ENCODE data around the gene NCAM1. TPM values are rescaled to one million over a fixed set of nuclear protein-coding genes. Genes with fewer than 3 reads are reported as not detected.
A peak's percentile ranks its signal among the peaks of the same experiment; 100 is the strongest.

Gene NCAM1
- polyA plus RNA-seq, 4 donors = 75.0 to 94.3 (median 85.6) TPM

DNA sequence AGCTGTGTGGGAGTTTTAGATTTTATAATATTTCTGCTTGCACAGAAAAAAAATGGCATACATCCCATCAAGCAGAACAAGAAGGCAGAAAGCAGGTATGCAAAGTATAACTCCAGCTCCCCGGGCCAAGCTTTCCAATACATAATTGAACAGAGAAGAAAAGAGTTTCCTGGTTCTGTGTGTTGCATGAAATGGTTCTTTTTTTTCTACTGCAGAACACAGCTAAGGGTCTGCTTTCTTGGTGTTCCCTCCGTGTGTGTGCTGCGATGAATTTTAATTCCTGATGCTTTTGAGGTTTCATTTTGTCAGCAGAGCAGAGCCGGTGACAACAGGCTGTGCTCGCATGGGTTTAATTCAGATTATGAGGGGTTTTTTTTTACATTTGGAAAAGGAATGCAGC, 282.5 kb downstream of the NCAM1 start:
- no peak for DNase-seq (ENCODE audit: low read depth in 4 of 4, low spot score in 2 of 4)

DNA sequence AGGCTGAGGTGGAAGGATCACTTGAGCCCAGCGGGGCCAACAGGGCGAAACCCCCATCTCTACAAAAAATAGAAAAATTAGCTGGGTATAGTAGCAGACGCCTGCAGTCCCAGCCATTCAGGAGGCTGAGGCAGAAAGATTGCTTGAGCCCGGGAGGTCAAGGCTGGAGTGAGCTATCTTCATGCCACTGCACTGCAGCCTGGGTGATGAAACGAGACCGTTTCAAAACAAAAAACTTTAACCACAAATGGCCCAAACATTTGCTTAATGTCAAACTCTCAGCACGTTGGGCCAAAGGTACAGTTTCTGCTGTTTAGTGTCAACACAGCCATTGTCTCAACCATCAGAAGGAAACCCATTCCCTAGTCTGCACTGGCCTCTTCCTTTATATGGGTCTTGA, 284.0 kb downstream of the NCAM1 start:
- DNase-seq (ENCODE audit: low read depth in 4 of 4, low spot score in 2 of 4) = no peak

DNA sequence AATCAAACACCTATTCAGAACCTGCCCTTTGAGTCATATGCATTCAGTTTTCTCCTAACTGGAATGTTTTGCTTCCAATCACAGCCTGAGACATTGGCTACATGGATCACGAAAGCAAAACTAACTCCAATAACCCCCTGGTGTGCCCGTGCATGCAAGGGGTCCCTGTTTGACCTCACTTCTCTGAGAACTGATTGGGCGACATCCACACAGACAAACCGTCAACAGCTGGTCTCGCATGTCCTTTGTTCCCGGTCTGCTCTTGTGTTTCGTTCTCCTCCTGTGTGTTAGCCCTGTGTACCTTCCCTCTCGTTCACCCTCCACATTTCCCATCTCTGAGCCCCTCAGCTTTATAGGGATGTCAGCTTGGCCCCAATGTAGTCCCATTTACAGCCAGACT, 286.0 kb downstream of the NCAM1 start:
- no peak for DNase-seq (ENCODE audit: low read depth in 4 of 4, low spot score in 2 of 4)

DNA sequence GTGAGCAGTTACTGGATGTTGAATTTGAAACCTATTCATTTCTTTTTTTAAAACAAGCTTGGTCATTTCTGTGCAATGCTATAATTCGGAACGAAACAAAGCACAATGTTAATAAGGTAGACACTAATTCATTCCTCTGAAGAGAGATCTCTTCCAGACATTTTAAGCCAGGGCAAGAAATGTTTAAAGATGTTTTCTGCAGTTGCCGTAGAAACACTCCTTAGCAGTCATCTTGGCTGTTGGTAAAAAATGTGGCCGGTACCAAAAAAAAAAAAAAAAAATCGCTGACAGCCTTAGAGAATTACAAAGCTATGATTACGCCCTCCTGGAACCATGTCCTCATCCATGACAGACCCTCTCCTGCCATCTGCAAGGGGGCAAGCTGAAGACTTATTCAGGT, 286.7 kb downstream of the NCAM1 start:
- no peak for DNase-seq (ENCODE audit: low read depth in 4 of 4, low spot score in 2 of 4)

DNA sequence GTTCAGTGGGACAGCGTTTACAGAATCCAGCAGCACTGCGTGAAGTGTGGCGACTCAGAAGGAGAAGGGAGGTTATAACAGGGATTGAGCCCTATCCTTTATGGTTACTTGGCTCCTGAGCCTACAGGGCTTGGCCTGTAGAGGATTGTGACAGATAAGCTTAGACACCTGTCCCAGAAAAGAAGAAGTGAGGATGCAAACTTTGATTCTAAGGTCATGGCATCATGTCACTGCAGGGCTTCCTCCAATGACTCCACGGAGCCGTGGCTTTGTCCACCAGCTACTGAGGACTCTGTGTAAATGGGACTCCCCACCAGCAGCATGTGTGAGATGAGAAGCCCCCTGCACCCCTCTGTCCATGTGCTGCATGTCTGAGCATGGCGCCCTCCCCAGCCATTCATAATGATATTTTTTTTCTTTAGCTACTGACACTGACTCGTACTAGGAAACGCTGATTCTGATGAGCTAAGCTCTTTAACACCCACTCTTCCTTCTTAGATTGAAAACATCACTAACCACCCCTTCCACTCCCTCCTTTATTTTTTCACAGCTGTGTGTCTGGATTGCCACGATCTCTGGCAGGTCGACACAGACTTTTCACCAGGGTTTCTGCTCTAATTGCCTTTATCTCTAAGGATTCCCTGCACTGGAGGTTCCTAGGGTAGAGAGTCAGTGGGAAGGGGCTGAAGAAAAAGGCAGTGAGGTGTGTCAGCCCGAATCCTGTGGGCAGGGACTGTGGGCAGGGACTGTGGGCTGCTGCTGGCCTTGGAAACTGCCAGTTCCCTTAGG, 287.7 kb downstream of the NCAM1 start:
- no peak for DNase-seq (ENCODE audit: low read depth in 4 of 4, low spot score in 2 of 4)

DNA sequence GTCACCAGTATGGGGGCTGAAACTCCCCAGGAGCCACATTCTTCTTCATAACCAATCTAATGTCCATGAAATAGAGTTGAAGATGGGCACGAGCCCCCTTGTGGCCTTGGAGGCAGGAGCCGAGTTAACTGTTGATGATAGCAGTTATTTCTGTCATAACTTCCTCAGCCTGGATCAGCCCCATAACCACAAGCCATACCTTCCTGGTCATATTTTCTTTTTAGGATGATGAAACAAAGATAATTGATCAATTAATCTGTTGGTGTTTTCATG, 288.2 kb downstream of the NCAM1 start:
- DNase-seq (ENCODE audit: low read depth in 4 of 4, low spot score in 2 of 4) = no peak

DNA sequence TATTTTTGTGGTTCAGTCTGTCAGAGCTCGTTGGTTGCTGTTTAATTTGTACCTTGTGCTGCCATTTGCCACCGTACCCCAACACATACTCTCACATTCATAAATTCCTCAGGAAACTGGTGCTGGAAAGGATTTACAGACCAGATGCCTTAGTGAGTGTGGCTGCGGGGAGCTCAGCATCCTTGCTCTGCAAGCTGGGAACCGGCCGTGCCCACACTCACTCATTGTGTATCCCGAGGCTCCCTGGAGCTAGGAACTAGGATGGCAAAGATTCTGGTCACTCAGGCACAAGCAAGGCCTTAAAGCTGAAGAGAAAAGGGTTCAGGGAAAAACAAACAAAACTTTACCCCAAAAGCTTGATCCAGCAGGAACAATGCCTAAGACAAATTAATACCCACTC, 288.6 kb downstream of the NCAM1 start:
- no peak for DNase-seq (ENCODE audit: low read depth in 4 of 4, low spot score in 2 of 4)

DNA sequence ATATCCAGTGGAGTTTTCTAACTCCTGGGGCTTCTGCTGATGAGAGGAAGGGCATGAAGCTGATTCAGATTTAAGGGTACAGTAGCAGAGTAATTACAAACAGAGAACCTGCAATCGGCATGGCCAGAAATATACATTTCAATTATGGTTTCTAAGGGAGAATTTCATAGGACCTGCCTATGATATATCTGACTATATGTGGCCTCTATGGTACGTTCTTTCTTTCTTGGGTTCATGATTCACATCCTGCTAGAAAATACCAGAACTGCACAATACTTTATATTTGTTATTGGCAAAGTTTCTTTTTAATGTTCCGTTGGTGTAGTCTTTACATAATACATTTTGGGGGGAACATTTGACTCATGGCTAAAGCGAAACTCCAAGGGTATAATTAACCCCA, 290.1 kb downstream of the NCAM1 start:
- no peak for DNase-seq (ENCODE audit: low read depth in 4 of 4, low spot score in 2 of 4)

DNA sequence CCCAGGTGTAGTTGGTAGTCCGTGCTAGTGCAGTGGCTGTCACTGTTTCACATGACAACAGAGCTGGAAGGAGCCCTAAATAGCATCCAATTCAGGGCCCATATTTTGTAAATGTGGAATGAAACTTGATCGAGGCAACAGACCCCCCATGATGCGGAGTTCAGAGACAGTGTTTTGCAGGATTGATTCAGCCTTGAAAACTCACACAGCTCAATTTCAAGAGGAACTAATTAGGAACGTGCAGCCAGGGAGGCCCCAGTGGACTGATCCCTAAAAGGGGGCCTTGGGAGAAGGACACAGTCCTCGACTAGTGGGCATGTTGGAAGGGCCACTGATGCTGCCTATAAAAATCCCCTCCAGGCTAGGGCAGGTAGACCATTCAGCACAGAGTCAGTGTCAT, 292.2 kb downstream of the NCAM1 start:
- DNase-seq (ENCODE audit: low read depth in 4 of 4, low spot score in 2 of 4) = no peak

DNA sequence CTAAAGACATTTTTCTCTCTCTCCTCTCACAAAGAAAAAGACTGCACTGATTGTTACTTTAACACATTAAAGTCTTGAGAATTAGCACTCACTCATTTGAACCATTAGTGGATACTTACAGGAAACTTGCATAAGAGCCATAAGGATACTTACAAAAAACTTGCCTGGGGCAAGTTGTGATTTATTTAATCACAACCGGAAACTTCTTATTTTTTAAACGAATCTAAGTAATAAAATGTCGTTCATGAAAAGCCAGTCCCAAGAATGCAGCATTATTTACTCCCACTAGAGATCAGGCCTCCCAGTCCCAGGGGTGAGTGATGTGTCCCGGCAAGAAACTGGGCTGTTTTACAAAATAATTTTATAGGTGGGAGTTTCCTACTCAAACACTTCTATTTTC, 293.9 kb downstream of the NCAM1 start:
- peak in 1 of 4 donors; percentile 34 for DNase-seq (ENCODE audit: low read depth in 4 of 4, low spot score in 2 of 4)

DNA sequence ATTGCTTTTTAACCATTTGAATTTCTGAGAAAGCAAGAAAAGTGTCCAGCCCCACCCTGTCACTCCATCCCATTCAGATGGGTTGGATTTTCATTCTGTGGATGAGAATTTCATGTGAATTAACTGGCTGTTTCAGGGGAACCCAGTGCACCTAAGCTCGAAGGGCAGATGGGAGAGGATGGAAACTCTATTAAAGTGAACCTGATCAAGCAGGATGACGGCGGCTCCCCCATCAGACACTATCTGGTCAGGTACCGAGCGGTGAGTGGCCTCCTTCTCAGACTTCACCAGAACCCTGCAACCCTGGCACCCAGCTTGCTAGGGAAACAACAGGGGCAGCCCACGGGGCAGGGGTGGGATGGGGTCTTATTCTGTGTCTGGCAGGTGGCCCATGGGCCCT, 294.5 kb downstream of the NCAM1 start:
- DNase-seq (ENCODE audit: low read depth in 4 of 4, low spot score in 2 of 4) = no peak

DNA sequence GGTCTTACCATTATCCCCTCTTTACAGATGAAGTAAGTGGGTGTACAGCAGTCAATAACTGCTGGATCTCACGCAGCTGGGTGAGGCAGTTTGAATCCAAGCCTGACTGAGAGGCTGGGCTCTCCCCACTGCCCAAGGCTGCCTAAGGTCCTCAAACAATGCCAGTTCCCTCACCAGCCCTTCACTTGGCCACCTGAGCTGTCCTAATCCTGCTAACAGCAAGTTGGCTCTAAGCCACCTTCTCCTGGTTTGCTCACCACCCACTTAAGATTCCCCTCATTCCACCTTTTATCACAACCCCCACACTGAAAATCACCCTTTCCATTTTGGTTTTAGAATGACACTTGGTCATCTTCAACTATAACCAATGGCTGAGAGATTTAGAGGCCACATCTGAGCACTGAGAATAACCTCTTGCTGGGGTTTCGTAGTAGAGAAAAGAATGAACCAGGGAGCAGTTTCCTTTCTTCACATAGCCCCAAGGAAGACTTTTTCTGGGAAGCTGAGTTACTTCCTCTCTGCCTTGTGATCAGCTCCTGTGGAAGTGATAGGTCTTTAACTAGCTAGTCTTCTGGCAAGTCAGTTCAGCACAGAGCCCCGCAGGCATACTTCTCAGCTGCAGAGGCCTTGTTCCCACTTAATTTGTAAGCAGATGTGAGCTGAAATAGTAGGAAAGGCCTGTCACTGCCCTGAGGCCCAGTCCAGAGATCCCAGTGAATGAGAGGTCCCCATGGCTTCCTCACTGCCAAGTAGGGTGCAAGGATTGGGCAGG, 295.4 kb downstream of the NCAM1 start:
- DNase-seq (ENCODE audit: low read depth in 4 of 4, low spot score in 2 of 4) = no peak

DNA sequence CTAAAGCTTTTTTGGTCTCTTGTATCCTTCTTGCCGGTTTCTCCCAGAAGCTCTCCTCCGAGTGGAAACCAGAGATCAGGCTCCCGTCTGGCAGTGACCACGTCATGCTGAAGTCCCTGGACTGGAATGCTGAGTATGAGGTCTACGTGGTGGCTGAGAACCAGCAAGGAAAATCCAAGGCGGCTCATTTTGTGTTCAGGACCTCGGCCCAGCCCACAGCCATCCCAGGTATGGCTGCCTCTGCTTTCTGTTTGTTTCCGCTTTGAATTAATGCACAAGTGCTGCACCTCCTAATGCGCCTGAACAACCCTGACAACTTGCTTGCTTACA, 298.8 kb downstream of the NCAM1 start:
- DNase-seq (ENCODE audit: low read depth in 4 of 4, low spot score in 2 of 4) = no peak

DNA sequence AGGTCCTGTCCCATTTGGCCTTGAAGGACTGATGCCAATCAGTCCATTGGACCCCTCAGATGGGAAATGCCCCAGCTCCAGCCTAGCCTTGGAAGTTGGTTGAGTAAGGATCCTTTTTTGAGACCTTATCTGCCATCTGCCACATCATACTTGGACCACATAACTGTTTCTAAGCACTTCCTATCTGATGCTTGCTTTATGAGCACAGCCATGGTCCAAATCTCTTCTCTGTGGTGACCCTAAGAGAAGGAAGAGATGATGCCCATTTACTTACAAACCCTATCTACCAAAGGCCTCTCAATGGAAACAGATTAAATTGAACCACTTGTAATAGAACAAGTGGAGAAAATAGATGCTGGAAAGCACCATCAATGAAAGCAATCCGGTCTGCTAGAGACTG, 299.3 kb downstream of the NCAM1 start:
- no peak for DNase-seq (ENCODE audit: low read depth in 4 of 4, low spot score in 2 of 4)

DNA sequence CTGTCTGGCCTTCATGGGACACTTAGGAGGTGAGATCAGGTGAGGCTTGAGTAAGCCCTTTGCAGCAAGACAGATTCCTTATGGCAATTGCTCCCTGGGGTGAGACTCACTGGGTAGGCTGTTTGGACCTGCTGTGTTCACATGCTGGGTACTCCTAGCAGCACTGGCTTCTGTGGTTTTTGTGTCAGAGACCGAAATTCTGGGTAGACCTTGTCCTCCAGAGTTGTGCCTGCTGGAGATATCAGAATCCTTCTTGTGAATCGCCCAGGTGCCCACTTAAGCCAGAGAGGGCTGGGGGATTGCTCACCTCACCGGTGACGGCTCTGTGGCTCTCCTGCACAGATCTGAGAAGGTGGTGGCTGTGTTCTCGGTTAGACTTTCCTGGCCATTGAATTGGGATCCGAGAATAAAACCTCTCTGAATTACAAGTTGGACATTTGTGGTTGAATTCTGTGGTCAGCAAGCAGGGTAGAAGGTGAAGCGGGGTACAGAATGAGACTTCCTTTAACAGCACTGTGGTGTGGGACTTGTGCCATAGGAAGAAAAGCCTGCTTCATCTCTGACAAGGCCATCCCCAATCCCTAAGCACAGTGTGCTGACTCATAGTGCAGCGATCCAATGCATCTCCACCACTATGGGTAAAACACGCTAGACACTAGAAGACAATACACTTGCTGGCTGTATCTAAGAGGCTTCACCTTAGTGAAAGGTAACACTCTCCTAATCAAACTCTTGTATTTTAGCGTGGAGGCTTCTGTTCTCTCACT, 300.7 kb downstream of the NCAM1 start:
- no peak for DNase-seq (ENCODE audit: low read depth in 4 of 4, low spot score in 2 of 4)

DNA sequence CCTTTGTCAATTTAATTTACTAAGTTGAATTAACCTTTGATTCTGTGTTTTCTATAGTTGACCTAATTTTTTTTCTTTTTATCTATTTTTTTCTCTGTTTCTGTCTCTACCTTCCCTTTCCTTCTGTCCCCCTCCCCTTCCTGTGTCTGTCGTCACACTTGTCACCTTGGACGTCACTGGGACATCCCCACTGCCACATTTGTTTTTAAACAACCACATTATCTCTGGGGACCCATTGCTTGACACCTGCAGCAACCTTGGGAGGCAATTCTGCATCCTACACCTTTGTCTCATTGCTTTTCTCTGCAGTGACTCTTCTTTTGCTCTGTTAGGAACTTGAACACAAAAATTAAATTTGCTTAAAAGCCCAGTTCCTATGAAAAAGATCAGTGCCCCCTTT, 301.4 kb downstream of the NCAM1 start:
- no peak for DNase-seq (ENCODE audit: low read depth in 4 of 4, low spot score in 2 of 4)

DNA sequence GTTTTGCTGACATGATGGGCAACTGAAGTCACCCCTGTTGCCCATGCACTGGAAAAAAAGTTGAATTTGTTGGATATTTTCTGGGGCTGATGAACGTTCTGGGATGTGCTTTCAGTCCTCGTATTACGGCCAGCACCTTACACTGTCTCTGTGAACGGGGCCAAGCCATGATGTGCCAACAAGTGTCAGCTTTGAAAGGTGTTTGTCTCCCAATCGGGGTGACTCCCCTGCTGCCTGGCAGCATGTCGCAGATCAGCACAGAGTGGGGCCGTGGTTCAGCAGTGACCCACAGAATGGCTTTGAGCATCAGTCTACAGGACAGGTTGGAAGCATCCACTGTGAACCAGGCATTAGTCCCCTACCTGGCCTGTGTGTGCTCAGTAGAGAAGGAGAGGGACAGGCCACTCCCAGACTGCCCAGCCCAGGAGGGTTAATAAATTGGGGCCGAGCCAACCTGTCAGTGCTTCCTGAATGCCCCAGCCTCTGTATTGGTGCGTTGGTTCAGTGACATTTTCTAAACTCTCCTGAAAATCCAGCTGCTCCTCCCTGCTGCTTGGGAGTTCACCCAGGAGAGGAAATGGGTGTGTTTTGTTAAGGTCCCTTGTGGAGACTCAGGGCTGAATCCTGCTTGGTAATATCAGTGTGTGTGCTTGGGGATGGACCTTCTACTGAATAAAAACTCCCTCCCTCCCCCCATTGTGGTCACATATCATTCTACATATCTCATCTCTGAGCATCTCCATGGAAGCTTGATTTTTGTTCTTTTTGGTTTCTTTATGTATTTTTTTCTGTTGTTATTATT, 302.4 kb downstream of the NCAM1 start:
- DNase-seq (ENCODE audit: low read depth in 4 of 4, low spot score in 2 of 4) = no peak

DNA sequence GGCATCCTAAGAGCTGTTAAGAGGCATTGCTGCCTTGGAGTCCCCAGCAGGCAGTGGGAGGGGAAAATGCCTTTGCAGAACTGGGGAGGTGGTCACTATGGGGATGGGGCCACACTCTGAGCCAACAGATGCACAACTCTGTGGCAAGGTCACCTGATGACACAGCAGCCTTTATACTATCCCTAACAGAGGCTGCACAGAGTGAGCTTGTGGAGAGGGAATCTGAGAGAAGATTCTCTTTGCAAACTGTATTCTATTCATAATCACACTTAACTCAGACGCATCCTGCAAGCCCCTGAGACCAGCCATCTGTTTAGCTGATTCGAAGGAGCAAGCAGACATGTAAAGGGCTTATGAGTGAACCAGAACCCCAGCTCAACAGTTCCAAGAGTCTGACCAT, 304.1 kb downstream of the NCAM1 start:
- DNase-seq (ENCODE audit: low read depth in 4 of 4, low spot score in 2 of 4) = no peak

DNA sequence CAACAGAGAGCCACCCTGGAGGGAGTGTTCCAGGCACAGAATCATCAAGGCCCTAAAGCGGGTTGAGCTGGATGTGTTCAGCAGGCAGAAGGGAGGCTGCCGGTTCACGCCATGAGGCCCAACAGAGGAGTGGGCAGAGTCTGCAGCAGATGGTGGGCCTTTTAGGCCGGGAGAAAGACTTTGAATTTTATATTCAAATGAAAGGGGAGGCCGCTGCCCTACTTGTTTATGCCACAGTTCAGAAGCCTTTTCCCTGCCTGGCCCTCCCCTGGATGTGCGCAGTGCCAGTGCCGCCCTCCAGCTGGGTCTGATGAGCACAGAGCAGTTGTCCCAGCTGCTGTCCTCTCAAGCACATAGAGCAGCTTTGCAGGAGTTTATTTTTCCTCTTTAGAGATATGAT, 306.3 kb downstream of the NCAM1 start:
- no peak for DNase-seq (ENCODE audit: low read depth in 4 of 4, low spot score in 2 of 4)

DNA sequence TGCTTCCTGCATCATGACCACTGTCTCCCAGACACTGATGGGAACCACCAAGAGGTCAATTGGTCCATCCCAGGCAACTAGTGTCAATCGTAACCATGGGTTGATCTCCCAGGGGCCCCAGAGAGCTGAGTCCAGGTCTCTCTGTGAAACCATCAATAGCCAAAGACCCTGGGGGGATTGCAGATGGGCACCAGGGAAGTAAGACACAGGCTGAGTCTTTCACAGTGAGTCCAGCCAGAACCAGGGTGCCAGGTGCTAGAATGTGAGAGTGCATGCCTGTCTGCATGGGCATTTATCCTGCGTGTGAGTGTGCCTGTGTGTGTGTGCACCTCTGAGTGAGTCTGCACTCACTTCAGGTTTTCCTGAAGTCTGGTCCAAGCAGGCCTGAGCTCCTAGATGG, 307.9 kb downstream of the NCAM1 start:
- DNase-seq (ENCODE audit: low read depth in 4 of 4, low spot score in 2 of 4) = no peak

DNA sequence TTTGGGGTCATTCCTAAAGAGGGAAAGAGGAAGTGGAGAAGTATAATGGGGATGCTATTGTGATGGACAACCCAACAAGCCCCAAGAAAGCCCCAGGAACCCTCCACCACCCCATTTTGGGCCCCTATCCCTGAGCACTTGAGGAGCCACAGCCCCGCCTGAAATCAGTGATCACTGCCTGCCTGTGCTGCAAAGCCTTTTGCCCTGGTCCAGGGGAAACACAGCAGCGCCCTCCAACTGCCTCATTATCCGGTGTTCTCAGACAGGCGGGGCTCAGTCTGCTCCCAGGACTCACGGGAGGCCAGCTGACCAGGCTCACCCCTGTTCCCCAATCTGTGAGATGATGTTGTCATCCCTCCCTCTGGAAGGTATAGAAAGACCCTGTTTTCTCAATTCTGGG, 308.4 kb downstream of the NCAM1 start:
- no peak for DNase-seq (ENCODE audit: low read depth in 4 of 4, low spot score in 2 of 4)

All from left renal cortex interstitium (tissue), 4 donors.